T47D (cell line): ENCODE results near the gene RBMS3.

Experiments used
- DNase-seq, 2 experiments: peaks; one replicate each; pipeline versions ENCODE4 v3.0.0 to v3.0.0-alpha.2; 2011 to 2012; ENCODE audit warnings: low read depth in 1 of 2, low spot score in 1 of 2
- JUND ChIP-seq: IDR thresholded peaks from 2 replicates; pipeline ENCODE4 v1.6.1; 2012; ENCODE audit warnings: low read depth
- in situ Hi-C: cut with HindIII; loops from 2 replicates; pipeline ENCODE4 v1.10.0; 2016; ENCODE audit warnings: low sequenced_read_pairs, low pct_unique_long_range_greater_than_20kb

The RBMS3 gene

GRCh38 chr3:29590461-29590860 lies 309.6 kb downstream of the RBMS3 start:
- DNase-seq: no peak
- TF ChIP-seq JUND: no peak
- in situ Hi-C loops: no loop called here

DNA sequence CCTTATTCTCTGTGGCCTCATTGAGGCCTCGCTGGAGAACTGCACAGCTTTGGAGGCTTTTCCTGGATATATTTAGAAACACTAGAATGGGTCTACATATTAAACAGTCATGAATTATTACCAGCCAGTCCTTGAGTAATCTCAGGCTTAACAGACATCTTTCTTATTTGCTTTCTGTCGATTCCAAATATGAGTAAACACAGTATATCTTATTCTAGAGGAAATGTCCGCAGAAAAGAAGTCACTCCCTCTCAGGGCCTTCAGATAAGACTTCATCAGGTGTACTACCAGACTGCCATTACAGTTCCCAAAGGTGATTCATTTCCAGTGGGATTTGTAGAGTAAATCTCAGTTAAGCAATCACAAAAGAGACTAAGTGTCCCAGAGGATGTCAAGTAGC lies 310.7 kb downstream of the RBMS3 start:
- in situ Hi-C loops: no loop called here
- DNase-seq: no peak
- no peak for TF ChIP-seq JUND

DNA sequence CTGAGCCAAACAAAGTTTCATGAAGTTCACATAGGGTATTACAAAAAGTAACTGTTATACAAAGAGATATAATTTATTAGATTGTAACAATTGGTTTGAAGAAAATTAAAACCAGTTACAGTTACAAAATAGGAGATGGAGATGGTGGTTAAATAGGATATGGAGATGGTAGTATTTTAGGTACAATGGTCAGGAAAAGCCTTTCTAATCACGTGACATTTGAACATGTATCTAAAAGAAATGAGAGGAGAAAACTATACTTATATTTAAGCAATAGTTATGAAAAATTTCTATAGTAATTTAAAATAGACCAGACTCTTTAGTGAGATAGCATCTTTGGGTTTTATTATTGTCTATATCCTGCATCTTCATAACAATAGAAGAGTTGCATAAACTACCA lies 312.9 kb downstream of the RBMS3 start:
- no peak for DNase-seq
- in situ Hi-C loops: no loop called here
- no peak for TF ChIP-seq JUND

DNA sequence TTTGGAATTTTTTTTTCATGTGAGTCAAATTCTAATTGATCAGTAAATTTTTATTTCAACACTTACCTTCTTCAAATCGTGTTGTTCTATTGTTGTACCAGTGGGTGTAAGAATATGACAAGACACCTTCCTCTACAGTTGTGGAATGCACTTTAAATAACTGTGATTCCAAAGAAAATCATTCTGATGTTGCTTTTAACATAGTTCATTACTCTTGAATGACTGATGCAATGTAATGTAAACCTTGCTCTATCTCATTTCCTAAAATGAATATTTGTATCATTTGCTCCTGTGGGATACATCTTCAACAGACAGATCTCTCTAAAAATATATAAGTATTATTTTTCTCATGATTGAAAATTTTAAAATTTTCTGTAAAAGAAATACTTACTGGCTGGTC lies 313.4 kb downstream of the RBMS3 start:
- TF ChIP-seq JUND: no peak
- DNase-seq: no peak
- in situ Hi-C loops: no loop called here

DNA sequence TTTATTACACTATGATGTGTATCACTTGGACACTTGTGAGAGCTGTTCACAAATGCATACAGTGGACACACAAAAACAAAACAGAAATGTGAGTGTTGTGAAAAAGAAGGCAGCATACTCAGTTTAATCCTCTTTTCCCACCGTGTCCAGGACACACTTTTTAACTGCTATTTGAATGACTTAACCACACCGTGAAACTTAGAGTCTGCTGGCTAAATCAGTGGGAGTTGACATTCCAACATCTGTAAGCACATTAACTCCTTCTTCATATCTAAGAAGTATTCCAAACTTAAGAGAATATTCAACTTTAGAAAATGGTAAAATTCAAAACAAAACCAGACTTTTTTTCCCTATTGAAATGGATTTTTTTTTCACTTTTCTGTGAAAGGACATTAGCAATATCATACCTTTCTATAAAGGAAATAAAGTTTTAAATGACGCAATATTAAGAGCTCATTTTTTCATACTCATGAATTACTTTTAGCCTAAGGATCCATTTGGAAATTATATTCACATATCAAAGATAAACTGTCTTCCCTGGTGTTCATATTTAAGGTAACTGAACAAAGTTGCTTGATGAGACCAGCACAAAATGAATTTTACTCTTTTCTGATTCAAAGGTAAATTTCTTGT lies 316.6 kb downstream of the RBMS3 start:
- in situ Hi-C loops: no loop called here
- no peak for TF ChIP-seq JUND
- DNase-seq: no peak

DNA sequence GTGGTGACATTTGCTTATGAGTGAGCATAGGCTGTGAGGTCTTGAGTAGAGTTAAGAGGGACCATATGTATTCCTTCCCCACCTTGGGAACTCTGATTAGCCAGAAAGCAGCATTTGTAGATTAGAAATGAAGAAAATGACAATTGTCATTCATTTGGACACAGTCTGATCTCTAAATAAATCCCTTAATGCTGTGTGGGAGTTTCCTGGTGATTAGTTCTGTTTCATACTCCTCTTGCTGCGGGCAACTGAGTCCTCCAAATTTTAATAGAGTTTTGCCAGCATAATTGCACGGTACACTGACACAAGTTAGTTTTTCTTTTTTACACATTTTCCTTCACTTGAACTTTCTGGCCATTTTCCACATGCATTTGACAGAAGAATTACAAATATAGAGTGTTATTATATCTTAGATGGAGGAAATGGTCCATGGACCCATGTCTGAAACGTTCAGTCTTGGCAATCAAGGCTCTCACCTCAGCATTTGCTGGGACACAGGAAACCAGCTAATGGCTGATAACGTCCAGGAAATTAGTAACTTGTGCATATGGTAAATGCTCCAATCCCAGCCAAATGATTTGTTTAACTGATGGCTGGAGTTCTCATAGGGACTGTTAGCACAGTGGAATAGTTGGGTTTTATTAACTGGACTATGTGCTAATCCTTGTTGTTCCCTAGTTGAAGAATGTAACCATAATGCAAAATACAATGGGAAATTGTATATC lies 321.2 kb downstream of the RBMS3 start:
- in situ Hi-C loops: no loop called here
- DNase-seq: no peak
- no peak for TF ChIP-seq JUND

GRCh38 chr3:29605845-29606244 lies 325.0 kb downstream of the RBMS3 start:
- DNase-seq: no peak
- no peak for TF ChIP-seq JUND
- in situ Hi-C loops: no loop called here

DNA sequence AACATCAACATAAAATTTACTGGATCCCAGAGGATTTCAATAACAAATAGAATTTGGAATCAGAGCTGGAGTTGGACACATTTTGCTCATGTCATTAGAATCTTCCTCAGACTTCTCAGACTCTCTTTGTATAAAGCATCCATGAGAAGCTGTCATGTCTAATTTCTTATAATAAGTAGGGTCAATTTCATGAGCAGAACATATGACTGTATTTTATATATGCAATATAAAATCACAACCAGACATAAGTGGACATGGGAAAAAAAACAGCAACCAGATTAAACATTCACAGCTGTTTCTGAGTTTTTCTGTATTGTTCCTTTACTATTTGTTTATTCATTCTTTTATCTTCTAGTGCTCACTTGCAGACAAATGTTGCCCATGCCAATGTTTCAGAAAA lies 325.5 kb downstream of the RBMS3 start:
- no peak for TF ChIP-seq JUND
- DNase-seq: no peak
- in situ Hi-C loops: no loop called here

DNA sequence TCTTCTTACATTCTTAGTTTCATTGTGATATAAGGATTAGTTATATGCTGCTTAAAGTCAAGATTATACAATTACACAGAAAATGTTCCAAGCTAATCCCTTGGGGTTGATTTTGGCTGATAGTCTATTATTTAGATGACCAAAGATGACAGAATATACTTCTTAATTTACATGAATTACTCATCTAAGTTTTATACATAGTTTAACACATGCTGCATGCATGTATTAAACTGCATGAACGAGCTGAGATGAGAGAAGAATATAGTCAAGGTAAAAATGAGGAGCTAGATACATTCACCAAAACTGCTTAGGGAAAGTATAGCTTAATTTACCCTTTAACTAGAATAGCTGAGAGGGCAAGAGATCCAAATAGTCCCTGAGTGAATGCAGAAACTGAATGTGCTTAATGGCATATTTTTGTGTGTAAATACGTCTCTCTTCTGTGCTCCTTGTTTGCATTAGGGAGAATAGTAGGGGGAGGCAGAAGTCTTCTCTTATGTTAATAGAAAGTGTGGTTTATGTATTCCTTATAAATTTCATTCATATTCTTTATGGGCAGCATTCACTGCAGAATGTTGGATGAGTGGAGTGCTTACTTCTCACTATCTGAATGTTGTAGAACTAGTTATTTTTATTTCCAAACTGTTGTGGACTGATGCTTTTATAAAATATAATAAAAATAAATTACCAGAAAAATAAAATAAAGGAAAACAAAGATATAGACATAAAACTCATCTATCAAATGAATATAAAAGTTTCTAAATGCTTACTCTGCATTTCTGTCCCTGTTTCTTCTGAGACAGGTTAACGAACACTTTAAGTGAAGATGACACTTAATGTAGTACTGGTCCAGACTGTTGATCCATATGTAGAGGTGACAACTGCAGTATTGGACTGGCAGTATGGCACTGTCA lies 327.8 kb downstream of the RBMS3 start:
- in situ Hi-C loops: no loop called here
- no peak for TF ChIP-seq JUND
- DNase-seq: no peak

DNA sequence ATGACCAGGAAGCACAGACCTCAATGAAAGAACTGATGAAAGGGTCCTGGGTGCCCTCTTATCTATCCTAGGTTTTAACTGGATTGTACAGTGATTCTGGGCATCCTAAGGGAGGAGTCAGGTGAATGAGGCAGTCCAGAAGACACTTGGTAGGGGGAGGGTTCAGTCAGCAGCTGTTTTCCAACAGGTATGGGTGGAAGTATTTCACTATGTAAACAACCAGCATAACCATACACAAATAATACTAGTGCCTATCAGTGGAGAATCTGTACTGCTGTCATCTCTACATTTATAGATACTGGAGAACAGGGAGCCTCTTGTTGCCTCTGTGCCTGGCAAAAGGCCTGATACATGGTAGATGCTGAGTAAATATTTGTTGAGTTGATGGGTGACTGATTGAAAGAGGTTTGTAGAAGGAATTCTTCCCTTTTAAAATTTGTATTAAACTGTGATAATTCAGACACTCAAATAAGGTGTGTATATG lies 328.5 kb downstream of the RBMS3 start:
- in situ Hi-C loops: no loop called here
- no peak for TF ChIP-seq JUND
- DNase-seq: peak in 1 of 2 experiments; percentile 23

GRCh38 chr3:29610781-29611180 lies 329.9 kb downstream of the RBMS3 start:
- no peak for DNase-seq
- no peak for TF ChIP-seq JUND
- in situ Hi-C loops: no loop called here

- no peak for TF ChIP-seq JUND
- in situ Hi-C loops: no loop called here
- DNase-seq: no peak
These were observed 330.4 kb downstream of the RBMS3 start for GRCh38 chr3:29611252-29611651.

- in situ Hi-C loops: no loop called here
- no peak for TF ChIP-seq JUND
- DNase-seq: no peak
These were observed 331.7 kb downstream of the RBMS3 start for GRCh38 chr3:29612536-29612935.
